Esophagus squamous epithelium (tissue), 4 donors: ENCODE results near the gene MTA1.

Experiments
- POLR2A ChIP-seq, 4 donors: fragments of 450-650 bp; IDR thresholded peaks; one replicate each; pipeline ENCODE4 v1.6.1; 2017; ENCODE audit warnings: antibody characterized with exemption in 4 of 4, mild to moderate bottlenecking in 4 of 4, moderate library complexity in 3 of 4
- TF ChIP-seq, protein P1 (sequence below), 6 experiments: fragments of 450-650 bp in 4 of 6; fragments of 200-600 bp in 2 of 6; sonication (generic) in 2 of 6; IDR thresholded peaks; one replicate each; pipeline ENCODE4 v1.5.1; 2016 to 2019; ENCODE audit warnings: antibody characterized with exemption in 6 of 6, mild to moderate bottlenecking in 4 of 6, moderate library complexity in 4 of 6

DNA sequence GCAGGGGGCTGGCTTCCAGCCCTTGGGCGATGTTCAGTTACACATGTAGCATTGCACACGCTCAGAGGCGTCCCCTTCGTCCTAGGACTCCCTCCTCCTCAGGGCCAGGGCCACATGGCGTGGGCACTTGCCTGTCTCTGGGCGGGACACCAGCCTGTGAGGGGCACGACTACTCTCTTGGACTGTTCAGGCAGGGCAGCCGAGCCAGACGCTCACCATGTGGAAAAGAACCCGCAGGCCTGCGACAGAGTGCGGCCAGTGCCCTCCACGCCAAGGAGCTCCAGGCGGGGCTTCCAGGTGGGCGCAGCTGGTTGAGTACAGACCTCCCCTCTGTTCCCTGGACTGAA, 20.9 kb downstream of the MTA1 start:
- TF ChIP-seq, protein P1, sequence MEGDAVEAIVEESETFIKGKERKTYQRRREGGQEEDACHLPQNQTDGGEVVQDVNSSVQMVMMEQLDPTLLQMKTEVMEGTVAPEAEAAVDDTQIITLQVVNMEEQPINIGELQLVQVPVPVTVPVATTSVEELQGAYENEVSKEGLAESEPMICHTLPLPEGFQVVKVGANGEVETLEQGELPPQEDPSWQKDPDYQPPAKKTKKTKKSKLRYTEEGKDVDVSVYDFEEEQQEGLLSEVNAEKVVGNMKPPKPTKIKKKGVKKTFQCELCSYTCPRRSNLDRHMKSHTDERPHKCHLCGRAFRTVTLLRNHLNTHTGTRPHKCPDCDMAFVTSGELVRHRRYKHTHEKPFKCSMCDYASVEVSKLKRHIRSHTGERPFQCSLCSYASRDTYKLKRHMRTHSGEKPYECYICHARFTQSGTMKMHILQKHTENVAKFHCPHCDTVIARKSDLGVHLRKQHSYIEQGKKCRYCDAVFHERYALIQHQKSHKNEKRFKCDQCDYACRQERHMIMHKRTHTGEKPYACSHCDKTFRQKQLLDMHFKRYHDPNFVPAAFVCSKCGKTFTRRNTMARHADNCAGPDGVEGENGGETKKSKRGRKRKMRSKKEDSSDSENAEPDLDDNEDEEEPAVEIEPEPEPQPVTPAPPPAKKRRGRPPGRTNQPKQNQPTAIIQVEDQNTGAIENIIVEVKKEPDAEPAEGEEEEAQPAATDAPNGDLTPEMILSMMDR (IDR thresholded peaks at IDR 0.05) = no peak
- no peak for TF ChIP-seq POLR2A (IDR thresholded peaks at IDR 0.05)
